GM21447 (cell line): ENCODE measurements around the gene VAV2.

Experiments
- ATAC-seq: cut with Tn5 transposase; IDR thresholded peaks from one replicate; pipeline ENCODE4 v1.9.1; 2021; ENCODE audit not compliant: unreplicated experiment

The VAV2 gene

GRCh38 chr9:133791069-133791468, 201.1 kb downstream of the VAV2 start:
- ATAC-seq = no peak

- ATAC-seq = no peak
Measured at GRCh38 chr9:133789778-133790177, 202.3 kb downstream of the VAV2 start.

- ATAC-seq = no peak
Measured at GRCh38 chr9:133788819-133789717, 203.1 kb downstream of the VAV2 start.

GRCh38 chr9:133788045-133788818, 203.9 kb downstream of the VAV2 start:
- no peak for ATAC-seq

DNA sequence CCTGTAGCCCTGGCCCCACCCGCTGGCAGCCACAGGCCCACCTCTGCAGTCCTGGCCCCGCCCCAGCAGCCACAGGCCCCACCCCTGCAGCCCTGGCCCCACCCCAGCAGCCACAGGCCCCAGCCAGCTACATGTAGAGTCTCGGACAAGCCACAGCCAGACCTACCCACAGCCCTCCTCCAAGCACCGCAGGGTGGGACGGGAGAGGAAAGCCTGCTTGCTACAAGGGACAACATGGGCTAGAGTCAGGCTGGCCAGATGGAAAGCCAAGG, 204.4 kb downstream of the VAV2 start:
- no peak for ATAC-seq

DNA sequence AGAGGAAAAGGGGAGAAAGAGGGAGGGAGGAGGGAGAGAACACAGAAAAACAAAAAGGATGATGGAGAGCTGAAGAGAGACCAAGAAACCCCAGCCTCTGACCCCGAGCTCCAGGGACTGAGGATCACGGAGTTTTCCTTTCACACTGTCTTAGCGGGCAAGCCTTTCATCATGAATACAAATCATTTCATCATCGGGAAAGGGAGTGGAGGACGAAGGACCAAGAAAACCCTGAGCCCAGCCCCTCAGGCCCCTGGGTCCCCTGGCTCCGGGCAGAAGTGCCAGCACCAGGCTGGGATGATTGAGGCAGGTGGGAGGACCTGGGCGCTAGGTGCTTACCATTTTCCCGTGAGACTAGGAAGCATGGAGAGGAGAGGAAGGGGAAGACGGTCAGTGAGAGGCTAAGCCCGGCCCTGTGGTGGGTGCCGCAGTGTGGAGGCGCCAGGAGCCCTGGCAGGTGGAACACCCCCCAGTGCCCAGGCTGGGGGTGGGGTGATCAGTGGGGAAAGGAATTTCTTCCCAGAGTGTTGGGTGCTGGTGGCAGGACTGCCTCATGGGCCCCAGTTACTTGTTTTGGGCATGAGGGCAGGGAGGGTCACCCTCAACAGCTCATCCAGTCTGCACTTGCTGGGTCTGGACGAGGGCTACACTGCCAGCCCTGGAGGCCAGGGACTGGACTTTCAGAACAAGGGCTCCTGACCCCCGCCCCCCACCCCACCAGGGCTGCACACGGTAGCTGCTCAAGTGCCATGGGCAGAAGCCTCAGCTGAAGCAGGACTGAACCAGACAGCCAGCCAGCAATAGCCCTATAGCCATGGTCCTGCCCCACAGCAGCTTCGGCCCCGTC, 205.0 kb downstream of the VAV2 start:
- no peak for ATAC-seq

- ATAC-seq = peak; percentile 47
Measured at GRCh38 chr9:133786371-133786753, 205.8 kb downstream of the VAV2 start.

- ATAC-seq = peak; percentile 6
Measured at GRCh38 chr9:133785753-133786370, 206.3 kb downstream of the VAV2 start.

GRCh38 chr9:133784731-133785561, 207.2 kb downstream of the VAV2 start:
- no peak for ATAC-seq

- ATAC-seq = no peak
Measured at GRCh38 chr9:133783331-133783731, 208.8 kb downstream of the VAV2 start.

DNA sequence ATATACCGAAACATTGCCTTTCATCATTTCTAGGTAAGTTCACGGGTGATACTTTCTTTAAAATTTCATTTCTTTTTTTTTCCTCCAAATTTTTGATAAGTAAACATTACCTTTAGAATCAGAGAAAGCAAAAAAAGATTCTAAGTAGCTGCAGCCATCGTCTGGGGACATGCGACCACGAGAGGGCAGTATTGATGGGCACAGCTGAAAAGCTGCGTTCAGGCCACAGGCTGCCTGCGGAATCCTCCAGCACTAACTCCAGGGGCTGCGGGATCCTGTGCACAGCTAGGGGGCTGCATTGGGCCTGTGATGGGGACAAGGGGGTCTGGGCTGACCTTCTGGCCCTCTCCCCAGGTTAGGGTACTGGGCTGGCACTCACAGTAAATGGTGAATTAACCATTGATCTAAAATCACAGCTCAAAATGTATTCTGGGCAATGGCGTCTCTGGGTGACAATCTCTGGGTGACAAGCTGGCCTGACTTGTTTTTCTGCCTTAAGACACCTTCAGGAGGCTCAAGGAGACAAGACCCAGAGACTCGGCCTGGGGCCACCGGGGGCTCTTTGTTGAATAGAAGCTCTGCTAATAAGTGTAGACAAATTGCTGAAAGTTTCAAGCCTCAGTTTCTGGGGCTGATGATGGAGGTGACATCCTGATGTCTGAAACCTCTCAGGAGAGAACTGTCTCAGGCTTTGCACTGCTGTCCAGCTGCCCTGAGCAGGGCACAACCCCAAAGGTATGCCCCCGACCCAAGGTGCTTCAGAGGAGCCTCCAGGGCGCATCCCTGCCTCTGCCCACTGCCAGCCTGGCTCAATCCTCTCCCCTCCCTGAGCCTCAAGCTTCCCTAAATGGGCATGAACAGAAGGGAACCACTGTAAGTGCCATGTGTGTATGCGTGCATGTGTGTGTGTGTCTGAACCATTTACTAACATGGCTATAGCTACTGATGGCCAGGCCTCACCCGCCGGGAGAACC, 209.7 kb downstream of the VAV2 start:
- ATAC-seq = no peak

DNA sequence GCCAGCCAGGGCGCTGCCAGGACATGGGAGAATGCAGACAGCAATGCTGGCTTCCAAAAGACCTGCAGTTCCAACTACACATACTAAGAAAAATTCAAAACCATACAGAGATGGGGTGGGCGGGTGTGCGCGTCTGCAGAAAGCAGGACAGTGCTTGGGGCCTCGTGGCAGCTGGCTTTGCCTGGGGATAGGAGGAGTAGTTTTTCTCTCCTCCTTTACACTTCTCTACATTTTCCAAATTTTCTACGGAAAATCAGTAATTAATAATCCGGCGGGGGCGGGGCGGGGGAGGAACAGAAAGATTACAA, 210.3 kb downstream of the VAV2 start:
- ATAC-seq = no peak

DNA sequence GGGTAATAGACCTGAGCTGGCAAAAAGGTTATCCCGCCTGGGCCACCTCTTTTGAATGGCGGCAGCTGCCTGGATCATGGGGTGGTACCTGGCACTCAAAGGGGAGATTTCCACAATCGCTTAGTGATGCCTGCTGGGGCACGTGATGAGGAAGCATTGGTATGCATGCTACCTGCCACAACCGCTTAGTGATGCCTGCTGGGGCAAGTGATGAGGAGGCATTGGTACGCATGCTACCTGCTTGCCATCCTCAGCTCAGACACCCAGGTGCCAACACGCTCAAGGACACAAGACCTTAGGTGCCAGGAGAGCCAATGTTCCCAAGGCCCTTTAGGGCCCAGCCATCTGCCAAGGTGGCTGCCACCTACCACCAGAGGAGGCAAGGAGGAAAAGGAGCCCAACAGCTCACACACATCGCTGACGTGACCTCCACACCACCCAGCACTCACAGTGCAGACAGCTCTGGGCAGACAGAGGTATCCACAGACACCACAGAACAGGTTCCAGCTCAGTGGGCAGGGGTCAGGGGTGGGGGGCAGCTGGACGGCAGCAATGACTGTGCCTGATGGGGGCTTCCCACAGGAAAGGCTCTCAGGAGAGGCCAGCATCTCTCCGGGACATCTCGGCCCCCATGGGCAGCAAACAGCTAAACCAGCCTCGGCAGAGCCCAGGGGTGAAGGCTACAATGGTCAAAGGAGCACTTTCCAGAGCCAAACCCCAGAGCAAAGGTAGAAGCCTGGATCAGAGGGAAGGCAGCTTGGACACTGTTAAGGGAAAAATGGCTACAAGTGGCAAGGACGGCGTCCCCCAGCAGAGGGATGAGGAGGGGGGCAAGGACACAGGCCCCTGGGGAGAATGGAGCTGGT, 210.9 kb downstream of the VAV2 start:
- no peak for ATAC-seq

GRCh38 chr9:133780404-133780945, 211.6 kb downstream of the VAV2 start:
- no peak for ATAC-seq

DNA sequence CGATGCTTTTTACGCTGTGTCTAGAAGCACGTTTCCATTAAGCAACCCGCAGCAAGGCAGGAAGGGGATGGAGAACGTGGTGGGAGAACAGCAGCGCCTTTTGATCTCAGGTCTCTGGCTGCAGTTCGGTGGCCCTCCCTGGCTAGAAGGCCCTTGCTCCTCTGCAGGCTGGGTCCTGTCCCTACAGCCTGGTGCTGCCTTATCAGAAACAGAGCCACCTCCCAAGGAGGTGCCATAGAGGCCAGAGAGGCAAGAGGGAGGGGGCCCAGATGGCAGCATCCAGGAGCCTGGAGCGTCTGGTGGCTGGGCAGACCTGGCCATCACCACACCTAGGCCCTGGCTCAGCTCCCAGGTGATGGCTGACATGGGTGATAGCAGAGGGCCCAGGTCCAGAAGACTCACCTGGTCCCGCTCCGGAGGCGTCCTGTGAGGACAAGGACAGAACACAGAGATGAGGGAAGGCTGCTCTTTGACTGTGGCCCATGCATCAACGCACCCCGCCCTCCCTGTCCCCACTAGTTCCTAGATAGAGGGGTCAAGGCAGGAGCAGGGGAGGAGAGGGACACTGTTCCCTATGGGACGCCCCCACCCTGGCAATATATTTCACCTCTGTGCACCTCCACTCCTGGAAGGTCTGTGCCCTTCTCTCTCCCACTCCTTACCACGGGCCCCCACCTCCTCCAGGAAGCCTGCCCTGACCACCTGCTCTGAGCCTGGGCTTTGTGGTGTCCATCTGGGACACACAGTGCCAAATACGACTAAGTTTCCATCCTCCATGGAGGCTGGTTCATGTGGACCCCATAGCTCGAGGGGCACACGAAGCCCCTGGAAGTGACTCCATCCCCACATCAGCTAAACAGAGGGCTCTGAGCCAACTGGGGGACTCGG, 212.4 kb downstream of the VAV2 start:
- no peak for ATAC-seq

DNA sequence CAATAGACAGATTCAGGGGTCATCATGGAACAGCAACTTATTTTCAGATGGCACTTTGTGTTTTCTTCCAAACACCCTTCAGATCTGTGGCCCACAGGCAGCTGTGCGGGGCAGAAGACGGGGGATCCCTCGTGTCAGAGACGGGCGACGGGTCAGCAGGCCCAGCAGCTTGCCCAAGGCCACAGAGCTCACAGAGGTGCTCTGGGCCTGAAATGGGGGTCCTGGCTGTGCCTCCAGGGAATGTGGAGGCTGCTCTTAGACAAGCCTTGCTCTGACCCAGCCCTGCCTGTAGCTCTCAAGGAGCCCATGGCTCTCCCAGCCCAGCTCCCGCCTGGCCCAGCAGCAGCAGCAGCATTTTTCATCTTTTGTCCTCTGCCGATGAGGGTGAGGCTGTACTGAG, 213.0 kb downstream of the VAV2 start:
- ATAC-seq = no peak
